ENCODE measurements around the gene RITA1. TPM values are rescaled to one million over a fixed set of nuclear protein-coding genes. Genes with fewer than 3 reads are reported as not detected.

The RITA1 gene
- total and polyA plus RNA-seq, 5 donors: 10.1 to 15.5 (median 14.2) TPM

DNA sequence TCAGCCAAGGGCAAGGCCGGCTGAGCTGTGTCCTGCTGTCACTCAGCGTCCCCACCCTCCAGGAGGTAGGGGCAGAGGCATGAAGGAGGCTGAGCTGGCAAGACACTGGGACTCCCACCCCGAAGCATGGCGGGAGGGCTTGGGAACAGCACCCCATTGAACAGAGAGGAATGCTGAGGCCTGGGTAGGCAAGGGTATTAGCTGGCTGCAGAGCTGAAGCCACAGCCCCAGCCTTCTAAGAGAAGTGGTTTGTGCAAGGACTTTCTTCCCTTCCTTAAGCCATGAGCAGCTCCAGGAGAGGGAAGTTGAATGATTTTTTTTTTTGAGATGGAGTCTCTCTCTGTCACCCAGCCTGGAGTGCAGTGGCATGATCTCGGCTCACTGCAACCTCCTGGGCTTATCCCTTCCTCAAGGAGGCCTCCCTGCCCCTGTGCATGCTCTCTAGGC, 42.6 kb upstream of the RITA1 start:
- Histone ChIP-seq H3K9me3 (ENCODE audit: control insufficient read depth, low read length) (no peaks in the 10 kb centered on the region), H3K27me3 (ENCODE audit: control insufficient read depth, insufficient read depth) (no peaks in the 10 kb centered on the region), H3K27ac (ENCODE audit: low read length) (no peak overlapping the region), H3K4me1 (ENCODE audit: control insufficient read depth, insufficient read depth, low read length) (no peaks in the 10 kb centered on the region), H3K4me3 (ENCODE audit: low read length) (no peak overlapping the region)
- intact Hi-C loops (cut with DNase I): no loop called here
- peak; percentile 14 to 41 for ATAC-seq
- 68% methylated on average over 5 of the region's 5 CpGs for WGBS
- no peak for DNase-seq

DNA sequence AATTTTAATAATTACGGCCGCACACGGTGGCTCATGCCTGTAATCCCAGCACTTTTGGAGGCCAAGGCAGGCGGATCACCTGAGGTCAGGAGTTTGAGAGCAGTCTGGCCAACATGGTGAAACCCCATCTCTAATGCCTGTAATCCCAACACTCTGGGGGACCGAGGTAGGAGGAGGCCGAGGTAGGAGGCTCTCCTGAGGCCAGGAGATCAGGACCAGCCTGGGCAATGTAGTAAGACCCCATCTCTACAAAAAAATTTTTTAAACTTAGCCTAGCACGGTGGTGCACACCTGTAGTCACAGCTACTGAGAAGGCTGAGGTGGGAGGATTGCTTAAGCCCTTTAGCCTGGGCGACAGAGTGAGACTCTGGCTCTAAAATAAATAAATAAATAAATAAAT, 41.6 kb upstream of the RITA1 start:
- H3K9me3 ChIP-seq (ENCODE audit: control insufficient read depth, low read length): no peaks in the 10 kb centered on the region
- 88% methylated on average over 8 of the region's 8 CpGs for WGBS
- ATAC-seq (no peak), DNase-seq (no peak)
- no peaks in the 10 kb centered on the region for H3K27me3 ChIP-seq (ENCODE audit: control insufficient read depth, insufficient read depth)
- intact Hi-C loops (cut with DNase I): no loop called here
- no peak overlapping the region for H3K4me3 ChIP-seq (ENCODE audit: low read length)
- no peaks in the 10 kb centered on the region for H3K4me1 ChIP-seq (ENCODE audit: control insufficient read depth, insufficient read depth, low read length)
- H3K27ac ChIP-seq (ENCODE audit: low read length): no peak overlapping the region

DNA sequence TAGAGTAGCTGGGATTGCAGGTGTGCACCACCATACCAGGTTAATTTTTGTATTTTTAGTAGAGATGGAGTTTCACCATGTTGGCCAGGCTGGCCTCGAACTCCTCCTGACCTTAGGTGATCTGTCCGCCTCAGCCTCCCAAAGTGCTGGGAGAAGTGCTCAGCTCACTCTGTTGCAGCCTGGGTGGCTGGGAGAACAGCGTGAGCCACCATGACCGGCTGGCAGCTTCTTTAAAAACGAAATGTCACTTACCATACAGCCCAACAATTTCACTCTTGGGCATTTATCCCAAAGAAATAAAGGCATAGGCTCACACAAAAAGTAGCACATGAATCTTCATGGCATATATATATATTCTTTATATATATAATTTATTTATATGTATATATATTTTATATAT, 40.7 kb upstream of the RITA1 start:
- no peaks in the 10 kb centered on the region for H3K9me3 ChIP-seq (ENCODE audit: control insufficient read depth, low read length)
- DNase-seq (no peak), ATAC-seq (no peak)
- no peak overlapping the region for H3K4me3 ChIP-seq (ENCODE audit: low read length)
- H3K27me3 ChIP-seq (ENCODE audit: control insufficient read depth, insufficient read depth): no peaks in the 10 kb centered on the region
- 70% methylated on average over 5 of the region's 5 CpGs for WGBS
- no peaks in the 10 kb centered on the region for H3K4me1 ChIP-seq (ENCODE audit: control insufficient read depth, insufficient read depth, low read length)
- H3K27ac ChIP-seq (ENCODE audit: low read length): no peak overlapping the region
- intact Hi-C loops (cut with DNase I): no loop called here

DNA sequence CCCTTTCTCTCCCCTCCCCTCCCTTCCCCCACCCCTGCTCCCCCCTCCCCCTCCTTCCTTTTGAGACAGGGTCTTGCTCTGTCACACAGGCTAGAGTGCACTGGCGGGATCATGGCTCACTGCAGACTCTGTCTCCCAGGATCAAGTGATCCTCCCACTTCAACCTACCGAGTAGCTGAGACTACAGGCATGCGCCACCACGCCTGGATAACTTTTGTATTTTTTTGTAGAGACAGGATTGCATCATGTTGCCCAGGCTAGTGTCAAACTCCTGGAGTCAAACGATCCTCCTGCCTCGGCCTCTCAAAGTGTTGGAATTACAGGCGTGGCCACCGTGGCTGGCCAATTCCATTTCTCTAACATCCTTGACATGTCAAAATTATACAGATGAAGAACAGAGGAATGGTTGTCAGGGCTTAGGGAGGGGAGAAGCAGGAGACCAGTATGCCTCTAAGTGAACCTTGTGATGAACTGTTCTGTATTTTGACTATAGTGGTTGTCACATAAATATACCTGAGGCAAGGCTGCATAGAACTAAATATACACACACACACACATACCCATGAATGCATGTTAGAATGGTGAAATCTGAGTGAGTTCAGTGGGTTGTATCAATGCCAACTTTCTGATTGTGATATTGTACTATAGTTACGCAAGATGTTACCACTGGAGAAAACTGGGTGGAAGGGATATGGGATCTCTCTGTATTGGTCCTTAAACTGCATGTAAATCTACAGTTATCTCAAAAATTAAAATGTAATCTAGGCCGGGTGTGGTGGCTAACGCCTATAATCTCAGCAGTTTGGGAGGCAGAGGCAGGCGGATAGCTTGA, 39.6 kb upstream of the RITA1 start:
- Histone ChIP-seq H3K4me1 (ENCODE audit: control insufficient read depth, insufficient read depth, low read length) (no peaks in the 10 kb centered on the region), H3K9me3 (ENCODE audit: control insufficient read depth, low read length) (no peaks in the 10 kb centered on the region), H3K27ac (ENCODE audit: low read length) (no peak overlapping the region), H3K27me3 (ENCODE audit: control insufficient read depth, insufficient read depth) (no peaks in the 10 kb centered on the region), H3K4me3 (ENCODE audit: low read length) (no peak overlapping the region)
- intact Hi-C loops (cut with DNase I): no loop called here
- 77% methylated on average over 12 of the region's 12 CpGs for WGBS
- DNase-seq (no peak), ATAC-seq (no peak)

DNA sequence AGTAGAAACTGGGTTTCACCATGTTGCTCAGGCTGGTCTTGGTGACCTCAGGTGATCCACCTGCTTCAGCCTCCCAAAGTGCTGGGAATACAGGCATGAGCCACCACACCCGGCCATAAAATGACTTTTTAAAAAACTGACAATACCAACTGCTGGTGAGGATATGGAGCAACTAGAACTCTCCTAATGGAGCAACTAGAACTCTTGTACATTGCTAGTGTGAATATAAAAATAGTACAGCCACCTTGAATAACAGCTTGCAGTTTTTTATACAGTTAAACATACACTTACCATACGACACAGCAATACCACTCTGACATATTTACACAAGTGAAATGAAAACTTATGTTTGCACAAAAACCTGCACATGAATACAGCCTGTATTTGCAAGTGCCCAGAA, 38.5 kb upstream of the RITA1 start:
- WGBS: 87% methylated on average over 2 of the region's 2 CpGs
- ATAC-seq (no peak), DNase-seq (no peak)
- Histone ChIP-seq H3K9me3 (ENCODE audit: control insufficient read depth, low read length) (no peaks in the 10 kb centered on the region), H3K4me1 (ENCODE audit: control insufficient read depth, insufficient read depth, low read length) (no peaks in the 10 kb centered on the region), H3K4me3 (ENCODE audit: low read length) (no peak overlapping the region), H3K27me3 (ENCODE audit: control insufficient read depth, insufficient read depth) (no peaks in the 10 kb centered on the region), H3K27ac (ENCODE audit: low read length) (no peak overlapping the region)
- intact Hi-C loops (cut with DNase I): no loop called here

DNA sequence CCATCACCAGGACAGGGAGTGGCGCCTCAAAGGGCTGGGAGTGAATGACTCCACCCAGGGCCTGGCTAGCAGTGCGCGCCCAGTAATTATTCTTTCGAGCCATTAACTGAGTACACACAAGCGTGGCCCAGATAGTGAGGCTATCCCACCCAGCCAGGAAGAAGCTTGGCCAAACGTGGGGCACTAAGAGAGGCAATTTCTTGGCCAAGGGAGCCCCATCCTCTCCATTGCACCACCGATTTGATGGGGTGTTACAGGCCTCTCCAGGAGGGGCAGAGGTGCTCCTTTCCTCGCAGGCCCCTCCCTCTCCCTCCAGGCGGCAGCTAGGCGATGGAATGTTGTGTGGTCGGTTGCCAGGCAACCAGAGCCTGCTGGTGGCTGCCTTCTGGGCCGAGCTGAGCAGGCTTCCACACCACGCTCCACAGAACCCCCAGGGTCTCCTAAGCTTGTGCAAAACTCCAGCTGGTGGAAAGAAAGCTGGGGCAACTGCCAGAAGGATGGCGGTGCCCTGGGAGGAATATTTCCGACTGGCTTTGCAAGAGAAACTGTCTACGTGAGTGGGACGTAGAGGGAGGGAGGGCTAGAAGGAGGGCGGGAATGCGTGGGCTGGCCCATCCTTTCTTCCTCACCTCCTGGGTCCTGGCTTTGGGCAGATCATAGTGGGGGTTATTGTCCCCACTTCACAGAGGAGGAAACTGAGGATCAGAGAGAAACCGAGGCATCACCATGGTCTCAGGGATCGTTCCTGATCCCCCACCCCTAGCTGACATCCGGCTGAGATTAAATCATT, 36.0 kb upstream of the RITA1 start, which contains the start of gene CFAP73:
Gene CFAP73, plus strand, starts transcription at position 364 of the 790 bp plus-strand sequence. Its CDS starts 134 bp downstream, at position 498.
- Histone ChIP-seq H3K9me3 (ENCODE audit: control insufficient read depth, low read length) (no peaks in the 10 kb centered on the region), H3K27me3 (ENCODE audit: control insufficient read depth, insufficient read depth) (no peaks in the 10 kb centered on the region), H3K4me1 (ENCODE audit: control insufficient read depth, insufficient read depth, low read length) (no peaks in the 10 kb centered on the region), H3K27ac (ENCODE audit: low read length) (no peak within 1 kb of the TSS), H3K4me3 (ENCODE audit: low read length) (no peak within 1 kb of the TSS)
- peak; percentile 84 to 89 (median 86) for DNase-seq
- peak; percentile 78 to 82 for ATAC-seq
- intact Hi-C loops (cut with DNase I): loop anchor here in 3 of 4 donors (5.0 to 10.0 kb wide), 3 partner anchors 95 to 105 kb away; partner anchors contain the start of gene DTX1 (in 1 of the 3)
- WGBS: 24% methylated on average over 22 of the region's 22 CpGs

DNA sequence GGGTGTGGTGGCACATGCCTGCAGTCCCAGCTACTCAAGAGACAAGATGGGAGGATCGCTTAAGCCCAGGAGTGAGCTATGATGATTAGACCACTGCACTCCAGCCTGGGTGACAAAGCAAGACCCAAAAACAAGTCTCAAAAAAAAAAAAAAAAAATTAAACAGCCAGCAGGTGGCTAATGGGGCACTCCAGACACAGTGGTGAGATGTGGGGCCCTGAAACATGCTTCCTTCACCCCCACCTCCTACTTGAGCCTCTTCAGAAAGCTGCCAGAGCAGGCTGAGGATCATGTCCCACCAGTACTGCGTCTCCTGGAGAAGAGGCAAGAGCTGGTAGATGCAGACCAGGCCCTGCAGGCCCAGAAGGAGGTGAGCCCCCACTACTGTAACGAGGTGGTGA, 33.9 kb upstream of the RITA1 start:
- intact Hi-C loops (cut with DNase I): loop anchor here in 3 of 4 donors (5.0 to 10.0 kb wide), 3 partner anchors 97 to 107 kb away; partner anchors contain the start of gene DTX1 (in 1 of the 3)
- H3K27me3 ChIP-seq (ENCODE audit: control insufficient read depth, insufficient read depth): no peaks in the 10 kb centered on the region

DNA sequence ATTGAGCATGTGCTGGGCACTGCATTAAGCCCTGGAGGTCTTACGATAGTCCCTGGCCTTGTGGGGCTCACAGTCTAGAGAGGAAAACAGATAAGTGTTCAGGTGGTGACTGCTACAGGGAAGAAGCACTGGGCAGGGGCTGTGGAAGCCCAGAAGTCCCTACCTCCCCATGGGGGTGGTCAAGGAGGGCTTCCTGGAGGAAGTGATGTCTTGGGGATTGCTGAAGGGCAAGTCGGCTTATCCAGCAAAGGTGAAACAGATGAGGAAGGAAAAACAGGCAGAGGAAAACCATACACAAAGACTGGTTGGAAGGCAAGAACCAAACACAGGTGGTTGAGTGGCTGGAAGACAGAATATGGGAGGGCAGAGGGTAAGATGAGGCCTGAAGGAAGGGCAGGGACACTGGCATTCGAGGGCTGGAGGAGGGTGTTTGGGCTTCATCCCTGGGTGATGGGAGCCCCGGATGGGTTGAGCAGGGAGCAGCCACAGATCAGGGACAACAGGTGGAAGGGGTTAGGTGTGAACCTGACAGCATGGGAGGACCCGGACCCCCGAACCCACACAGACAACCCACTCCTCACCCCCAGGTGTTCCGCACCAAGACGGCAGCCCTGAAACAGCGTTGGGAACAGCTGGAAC, 33.2 kb upstream of the RITA1 start:
- DNase-seq (no peak), ATAC-seq (no peak)
- H3K9me3 ChIP-seq (ENCODE audit: control insufficient read depth, low read length): no peaks in the 10 kb centered on the region
- no peak overlapping the region for H3K27ac ChIP-seq (ENCODE audit: low read length)
- no peaks in the 10 kb centered on the region for H3K27me3 ChIP-seq (ENCODE audit: control insufficient read depth, insufficient read depth)
- H3K4me3 ChIP-seq (ENCODE audit: low read length): no peak overlapping the region
- intact Hi-C loops (cut with DNase I): loop anchor here in 3 of 4 donors (5.0 to 10.0 kb wide), 3 partner anchors 98 to 108 kb away; partner anchors contain the start of gene DTX1 (in 1 of the 3)
- no peaks in the 10 kb centered on the region for H3K4me1 ChIP-seq (ENCODE audit: control insufficient read depth, insufficient read depth, low read length)
- 24% methylated on average over 9 of the region's 9 CpGs for WGBS

More for the DNA sequence above, 33.9 kb upstream of the RITA1 start:
- Histone ChIP-seq H3K9me3 (ENCODE audit: control insufficient read depth, low read length) (no peaks in the 10 kb centered on the region), H3K27ac (ENCODE audit: low read length) (no peak overlapping the region), H3K4me3 (ENCODE audit: low read length) (no peak overlapping the region), H3K4me1 (ENCODE audit: control insufficient read depth, insufficient read depth, low read length) (no peaks in the 10 kb centered on the region)
- 90% methylated on average over 3 of the region's 3 CpGs for WGBS
- ATAC-seq (no peak), DNase-seq (no peak)

DNA sequence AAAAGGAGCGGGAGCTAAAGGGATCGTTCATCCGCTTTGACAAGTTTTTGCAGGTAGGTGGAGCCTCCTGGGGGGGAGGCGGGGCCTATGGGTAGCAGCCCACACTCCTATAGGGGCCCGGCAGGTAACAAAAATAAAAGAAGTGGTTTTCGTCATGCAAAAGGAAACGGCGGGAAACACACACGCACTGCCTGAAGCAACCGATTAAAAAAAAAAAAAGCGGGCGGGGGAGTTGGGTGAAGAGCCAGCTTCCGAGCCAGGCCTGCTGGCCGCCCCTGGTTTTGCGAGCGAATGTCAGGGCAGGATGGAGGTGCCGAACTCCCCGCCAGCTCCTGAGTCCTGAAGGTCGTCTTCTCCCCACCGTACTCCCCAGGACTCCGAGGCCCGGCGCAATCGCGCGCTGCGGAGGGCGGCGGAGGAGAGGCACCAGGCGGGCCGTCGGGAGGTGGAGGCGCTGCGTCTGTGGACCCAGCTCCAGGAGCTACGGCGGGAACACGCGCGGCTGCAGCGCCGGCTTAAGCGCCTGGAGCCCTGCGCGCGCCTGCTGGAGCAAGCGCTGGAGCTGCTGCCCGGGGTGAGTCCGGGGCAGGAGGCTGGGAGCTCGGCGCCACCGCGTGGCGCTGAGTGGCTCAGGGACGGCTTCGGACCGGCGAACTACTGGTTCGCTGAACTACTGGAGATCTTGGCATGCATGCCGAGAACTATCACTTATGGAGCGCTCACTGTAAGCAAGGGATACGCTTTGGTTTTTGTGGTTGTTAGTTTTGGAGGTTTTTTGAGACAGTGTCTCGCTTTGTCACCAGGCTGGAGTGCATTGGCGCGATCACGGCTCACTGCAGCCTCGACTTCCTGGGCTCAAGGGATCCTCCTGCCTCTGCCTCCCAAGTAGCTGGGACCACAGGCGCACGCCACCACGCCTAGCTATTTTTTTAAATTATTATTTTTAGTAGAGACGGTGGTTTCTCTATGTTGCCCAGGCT, 32.4 kb upstream of the RITA1 start:
- peak; percentile 84 to 89 for ATAC-seq
- H3K27ac ChIP-seq (ENCODE audit: low read length): no peak overlapping the region
- H3K4me3 ChIP-seq (ENCODE audit: low read length): peak overlapping the region; percentile 13
- 8% methylated on average over 70 of the region's 70 CpGs for WGBS
- DNase-seq: peak; percentile 74 to 89 (median 88)
- no peaks in the 10 kb centered on the region for H3K27me3 ChIP-seq (ENCODE audit: control insufficient read depth, insufficient read depth)
- no peaks in the 10 kb centered on the region for H3K4me1 ChIP-seq (ENCODE audit: control insufficient read depth, insufficient read depth, low read length)
- intact Hi-C loops (cut with DNase I): loop anchor here in 3 of 4 donors (5.0 to 10.0 kb wide), 3 partner anchors 98 to 108 kb away; partner anchors contain the start of gene DTX1 (in 1 of the 3)
- no peaks in the 10 kb centered on the region for H3K9me3 ChIP-seq (ENCODE audit: control insufficient read depth, low read length)

Data from right cardiac atrium (tissue), 5 donors.